IPS-NIHi7 (cell line): ENCODE results near the gene TXNL4B.
"Not testable (repeated sequence)": the region's sequence is repeated elsewhere in the genome, so short reads cannot be mapped to it uniquely, and the experiment has no call there.

Experiments
- DNase-seq: peaks from one replicate; pipeline ENCODE4 v3.0.0; 2012; ENCODE audit warnings: mixed read lengths; ENCODE audit errors: extremely low spot score

Gene TXNL4B

GRCh38 chr16:72073560-72074230 is 19.7 kb downstream of the TXNL4B start:
- no peak for DNase-seq

GRCh38 chr16:72072514-72073342 is 20.7 kb downstream of the TXNL4B start:
- DNase-seq = no peak

- no peak for DNase-seq
These were observed 24.5 kb downstream of the TXNL4B start for GRCh38 chr16:72068930-72069329.

GRCh38 chr16:72066747-72067146 is 26.7 kb downstream of the TXNL4B start:
- DNase-seq = peak; percentile 65

- DNase-seq = no peak
These were observed 29.0 kb downstream of the TXNL4B start for GRCh38 chr16:72064361-72064894.

GRCh38 chr16:72061564-72061963 is 31.9 kb downstream of the TXNL4B start:
- no peak for DNase-seq

- DNase-seq = no peak
These were observed 33.0 kb downstream of the TXNL4B start for GRCh38 chr16:72060405-72060804.

- DNase-seq = not testable (repeated sequence)
These were observed 34.4 kb downstream of the TXNL4B start for GRCh38 chr16:72059060-72059459.

GRCh38 chr16:72057313-72057712 is 36.1 kb downstream of the TXNL4B start:
- DNase-seq = not testable (repeated sequence)

GRCh38 chr16:72055911-72056310 is 37.5 kb downstream of the TXNL4B start:
- DNase-seq = no peak

GRCh38 chr16:72054254-72054847 is 39.1 kb downstream of the TXNL4B start, which contains the start of gene HP:
TSS of gene HP (plus strand) at chr16:72054505. CDS start at chr16:72054653, 148 bp downstream.
- DNase-seq = not testable (repeated sequence)

- DNase-seq = no peak
These were observed 41.6 kb downstream of the TXNL4B start for GRCh38 chr16:72051818-72052217.

GRCh38 chr16:72050769-72051464 is 42.5 kb downstream of the TXNL4B start:
- no peak for DNase-seq

- DNase-seq = no peak
These were observed 44.3 kb downstream of the TXNL4B start for GRCh38 chr16:72049110-72049509.

GRCh38 chr16:72044825-72045359 is 48.5 kb downstream of the TXNL4B start:
- DNase-seq = no peak

GRCh38 chr16:72044296-72044695 is 49.1 kb downstream of the TXNL4B start:
- no peak for DNase-seq

- DNase-seq = no peak
These were observed 49.9 kb downstream of the TXNL4B start for GRCh38 chr16:72043539-72043938.

- no peak for DNase-seq
These were observed 50.4 kb downstream of the TXNL4B start for GRCh38 chr16:72043058-72043457.

- no peak for DNase-seq
These were observed 51.2 kb downstream of the TXNL4B start for GRCh38 chr16:72042157-72042660.

- no peak for DNase-seq
These were observed 57.3 kb downstream of the TXNL4B start for GRCh38 chr16:72036098-72036497.
